GM21390 (cell line): ENCODE results near the gene HSP90AB1.

Source experiments
- ATAC-seq: cut with Tn5 transposase; IDR thresholded peaks from one replicate; pipeline ENCODE4 v1.9.1; 2021; ENCODE audit not compliant: unreplicated experiment

Gene HSP90AB1

GRCh38 chr6:44278774-44279697 lies 32.1 kb downstream of the HSP90AB1 start:
- ATAC-seq: no peak

GRCh38 chr6:44284121-44284520 lies 37.2 kb downstream of the HSP90AB1 start:
- no peak for ATAC-seq

GRCh38 chr6:44284867-44285266 lies 38.0 kb downstream of the HSP90AB1 start:
- ATAC-seq: no peak

DNA sequence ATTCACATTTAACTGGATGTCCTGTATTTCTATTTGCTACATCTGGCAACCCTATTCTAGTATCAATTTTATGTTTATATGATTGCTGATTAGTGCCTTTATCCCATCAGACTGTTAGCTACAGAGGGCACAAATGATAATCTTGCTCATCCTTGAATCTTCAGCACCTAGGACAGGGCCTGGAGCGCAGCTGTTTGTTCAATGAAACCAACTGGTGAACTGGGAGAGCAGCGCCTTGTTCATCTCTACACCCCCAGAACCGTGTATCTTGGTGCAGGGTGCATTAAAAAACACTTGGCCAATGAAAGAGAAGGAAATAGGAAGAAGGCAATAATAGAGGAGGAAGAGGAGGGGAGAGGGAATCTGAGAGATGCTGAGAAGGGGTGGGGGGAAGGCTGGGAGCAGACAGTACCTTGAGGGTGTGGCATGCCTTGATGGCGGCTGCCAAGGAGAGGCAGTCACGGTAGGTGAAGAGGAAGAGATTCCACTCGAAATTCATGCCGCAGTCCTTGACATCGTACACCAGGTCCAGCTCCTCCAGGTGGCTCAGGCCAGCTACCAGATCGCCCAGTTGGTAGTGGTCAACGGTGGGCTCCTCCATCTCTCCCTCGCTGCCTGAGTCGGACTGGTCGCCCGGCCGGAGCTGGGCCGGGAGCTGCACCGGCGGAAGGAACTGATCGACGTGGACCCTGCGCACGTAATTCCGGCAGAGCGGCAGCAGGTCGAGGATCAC lies 38.8 kb downstream of the HSP90AB1 start:
- ATAC-seq: no peak

DNA sequence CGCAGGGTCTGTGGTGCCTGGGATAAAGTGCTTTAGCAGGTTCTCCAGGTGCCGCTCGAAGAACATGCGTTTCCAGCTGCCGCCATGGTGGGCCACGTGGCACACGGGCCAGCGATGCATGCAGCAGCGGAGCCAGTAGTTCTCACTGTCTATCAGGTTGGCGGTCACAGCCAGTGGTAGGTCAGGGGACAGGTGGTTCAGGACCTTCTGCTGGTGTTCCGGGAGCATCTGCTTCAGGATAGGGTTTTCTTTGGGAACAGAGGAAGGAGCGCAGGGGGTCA lies 39.3 kb downstream of the HSP90AB1 start:
- no peak for ATAC-seq

- no peak for ATAC-seq
Measured at GRCh38 chr6:44286747-44287146, 39.8 kb downstream of the HSP90AB1 start.

DNA sequence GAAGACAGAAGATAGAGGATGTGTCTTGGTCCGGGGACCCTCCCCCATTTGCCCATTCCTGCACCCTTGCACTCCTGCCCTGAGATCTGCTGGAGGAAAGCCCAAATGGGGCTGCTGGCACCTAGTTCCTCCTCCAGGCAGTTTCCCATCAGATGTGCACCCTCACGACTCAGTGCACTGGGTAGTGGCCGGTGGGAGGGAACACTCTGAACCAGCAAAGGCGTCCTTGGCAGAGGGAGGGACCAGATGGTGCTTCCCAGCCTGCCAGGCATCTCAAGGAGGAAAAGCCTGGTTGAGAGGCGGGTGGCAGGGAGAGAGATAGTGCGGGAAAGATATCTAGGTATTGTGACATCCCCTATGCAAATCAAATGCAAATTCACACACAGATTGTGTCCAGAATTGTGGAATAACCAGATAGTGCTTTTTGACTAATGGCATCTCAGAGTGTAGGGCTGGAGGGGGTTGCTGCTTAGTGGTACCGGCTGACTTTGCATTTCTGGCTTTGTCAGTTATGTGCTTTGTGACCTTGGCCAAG lies 42.9 kb downstream of the HSP90AB1 start:
- no peak for ATAC-seq

DNA sequence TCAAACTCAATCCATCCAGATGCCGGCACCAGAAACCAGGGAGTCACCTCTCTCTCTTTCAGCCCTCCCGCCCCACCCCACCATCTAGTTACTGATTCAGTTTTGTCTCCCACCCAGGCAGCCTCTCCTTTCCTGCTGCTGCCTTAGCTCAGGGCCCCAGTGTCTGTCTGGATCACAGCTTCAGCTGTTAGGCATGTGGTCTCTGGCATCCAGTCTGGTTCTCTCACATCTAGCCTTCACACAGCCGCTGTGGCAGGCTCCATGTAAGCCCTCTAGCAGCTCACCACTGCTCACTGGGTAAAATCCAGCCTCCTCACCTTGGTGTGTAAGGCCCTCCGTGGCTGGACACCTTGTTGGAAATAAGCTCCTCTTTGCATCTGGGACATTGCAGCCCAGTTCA lies 44.9 kb downstream of the HSP90AB1 start:
- no peak for ATAC-seq

DNA sequence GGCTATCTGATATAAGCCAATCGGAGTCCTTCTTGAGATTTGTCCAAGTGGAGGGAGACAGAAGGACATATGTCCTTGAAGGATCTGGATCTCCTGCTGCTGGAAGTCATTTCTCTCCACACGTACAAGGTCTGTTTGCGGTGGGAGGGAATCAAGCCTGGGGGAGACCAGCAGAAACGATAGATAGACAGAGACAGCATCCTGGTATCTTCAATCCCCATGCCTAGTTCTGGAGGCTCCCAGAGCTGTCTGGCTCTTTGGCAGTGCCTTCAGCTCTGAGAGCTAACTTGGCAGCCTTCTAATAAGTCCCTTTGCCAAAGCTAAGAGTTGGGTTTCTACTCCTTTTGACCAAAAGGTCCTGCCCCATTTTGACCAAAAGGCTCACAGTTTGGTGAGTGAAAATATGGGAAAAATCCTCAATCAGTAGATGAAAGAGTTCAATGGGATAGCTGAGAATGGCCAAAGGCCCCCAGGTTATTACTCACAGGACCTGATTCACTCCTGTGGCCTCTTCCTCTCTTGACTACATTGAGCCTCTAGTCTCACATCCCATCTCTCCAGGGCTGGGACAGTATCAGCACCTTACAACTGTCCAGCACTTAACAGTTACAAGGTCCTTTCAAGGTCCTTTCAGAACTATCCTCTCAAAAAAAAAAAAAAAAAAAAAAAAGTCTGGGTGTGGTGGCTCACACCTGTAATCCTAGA lies 45.9 kb downstream of the HSP90AB1 start:
- ATAC-seq: no peak

- no peak for ATAC-seq
Measured at GRCh38 chr6:44294832-44295791, 48.2 kb downstream of the HSP90AB1 start.

GRCh38 chr6:44297063-44298038 lies 50.5 kb downstream of the HSP90AB1 start:
- ATAC-seq: no peak

DNA sequence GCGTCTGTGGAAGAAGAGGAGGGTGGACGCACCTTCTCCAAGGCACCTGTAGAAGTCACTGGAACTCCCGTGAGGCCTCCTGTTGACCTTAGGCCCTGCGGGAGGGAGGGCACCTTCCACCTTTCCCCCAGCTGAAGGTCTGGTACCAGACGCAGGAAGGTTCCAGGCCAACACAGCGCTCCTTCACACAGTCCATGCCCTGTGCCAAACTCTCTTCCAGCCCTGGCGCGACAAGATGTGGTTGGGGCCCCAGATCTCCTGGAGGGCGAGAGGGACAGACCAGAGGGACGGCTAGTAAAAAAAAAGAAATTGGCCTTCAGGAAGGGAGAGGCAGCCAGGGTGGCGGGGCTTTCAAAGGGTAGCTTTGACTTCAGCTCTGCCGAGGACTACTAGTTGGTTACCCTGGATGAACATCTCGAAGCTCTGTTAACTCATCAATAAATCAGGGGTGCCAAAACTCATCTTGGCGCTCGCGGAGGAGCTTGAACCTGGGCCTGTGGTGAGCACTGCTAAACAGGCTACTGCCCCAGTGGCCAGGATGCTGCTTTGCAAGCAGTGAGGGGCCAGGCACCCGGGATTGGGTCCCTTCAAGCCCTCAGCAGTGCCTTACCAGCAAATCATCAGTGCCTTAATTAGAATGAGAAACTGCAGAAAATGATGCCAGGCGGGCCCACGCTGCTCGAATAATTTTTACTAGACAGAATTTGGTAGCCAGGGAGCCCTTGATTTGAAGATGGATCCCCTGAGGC lies 51.3 kb downstream of the HSP90AB1 start:
- ATAC-seq: no peak

DNA sequence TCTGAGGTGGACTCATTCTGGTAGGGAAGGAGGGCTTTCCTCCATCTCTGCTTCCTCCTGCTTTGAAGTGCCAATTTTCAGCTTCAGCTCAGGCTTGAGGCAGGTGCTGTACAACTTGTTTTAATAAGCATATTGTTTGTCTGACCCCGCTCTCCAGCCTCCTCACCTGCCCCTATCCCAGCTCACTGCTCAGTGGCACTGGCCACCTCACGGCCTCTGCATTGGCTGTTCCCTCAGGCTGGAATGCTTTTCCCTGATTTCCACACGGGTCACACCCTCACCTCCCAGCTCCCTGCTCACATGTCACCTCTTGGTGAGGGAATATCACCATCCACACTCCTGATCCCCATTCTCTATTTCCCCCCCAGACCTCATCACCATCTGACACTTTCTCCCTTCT lies 52.0 kb downstream of the HSP90AB1 start:
- ATAC-seq: no peak

GRCh38 chr6:44300292-44300823 lies 53.5 kb downstream of the HSP90AB1 start:
- no peak for ATAC-seq

- no peak for ATAC-seq
Measured at GRCh38 chr6:44301106-44301505, 54.2 kb downstream of the HSP90AB1 start.

DNA sequence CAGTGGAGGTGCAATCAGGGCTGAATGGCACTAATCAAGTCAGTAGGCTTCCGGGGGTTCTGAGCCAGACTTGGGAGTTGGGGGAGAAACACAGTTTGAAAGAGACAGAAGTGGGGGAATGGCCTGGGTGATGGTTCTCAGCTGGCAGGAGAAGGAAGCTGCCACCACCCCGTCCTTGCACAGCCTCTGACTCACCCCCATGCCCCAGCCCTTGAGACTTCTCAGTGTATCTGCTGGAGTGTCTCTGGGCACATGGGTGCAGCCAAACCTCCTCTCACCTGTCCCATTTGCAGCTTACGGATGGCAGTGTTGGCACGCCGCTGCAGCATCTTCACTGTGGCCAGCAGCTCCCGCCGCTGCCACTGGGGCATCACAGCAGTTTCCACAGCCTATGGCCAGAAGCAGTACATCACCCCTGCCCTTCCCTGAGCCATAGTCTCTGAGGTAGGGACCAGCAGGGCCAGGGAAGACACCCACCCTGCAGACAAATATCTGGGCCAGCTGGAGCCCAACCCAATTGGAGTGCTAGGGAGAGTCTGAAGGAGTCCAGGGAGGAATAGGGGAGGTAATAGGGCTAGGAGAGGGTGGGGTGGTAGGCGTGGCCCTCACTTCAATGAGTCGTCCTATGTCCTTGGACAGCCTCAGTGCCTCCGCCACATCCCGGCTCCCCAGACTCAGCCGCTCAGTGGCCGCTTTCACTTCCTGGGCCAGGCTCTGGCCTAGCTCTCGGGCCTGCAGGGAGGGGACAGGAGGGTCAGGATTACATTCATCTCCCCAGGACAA lies 55.1 kb downstream of the HSP90AB1 start:
- no peak for ATAC-seq

- no peak for ATAC-seq
Measured at GRCh38 chr6:44302856-44303255, 56.0 kb downstream of the HSP90AB1 start.
